Neural cell (in vitro differentiated cells): ENCODE measurements around the gene ELMO1.

Source experiments
- EP300 ChIP-seq: fragments of 450-650 bp; conservative IDR thresholded peaks from 2 replicates; pipeline ENCODE4 v1.6.1; 2014; ENCODE audit warnings: antibody characterized with exemption, mild to moderate bottlenecking, moderate library complexity; ENCODE audit not compliant: poor library complexity, severe bottlenecking
- TF ChIP-seq, protein P1 (sequence below): fragments of 450-650 bp; IDR thresholded peaks from 2 replicates; pipeline ENCODE4 v1.5.1; 2014; ENCODE audit warnings: antibody characterized with exemption, mild to moderate bottlenecking, moderate library complexity; ENCODE audit not compliant: poor library complexity, severe bottlenecking

DNA sequence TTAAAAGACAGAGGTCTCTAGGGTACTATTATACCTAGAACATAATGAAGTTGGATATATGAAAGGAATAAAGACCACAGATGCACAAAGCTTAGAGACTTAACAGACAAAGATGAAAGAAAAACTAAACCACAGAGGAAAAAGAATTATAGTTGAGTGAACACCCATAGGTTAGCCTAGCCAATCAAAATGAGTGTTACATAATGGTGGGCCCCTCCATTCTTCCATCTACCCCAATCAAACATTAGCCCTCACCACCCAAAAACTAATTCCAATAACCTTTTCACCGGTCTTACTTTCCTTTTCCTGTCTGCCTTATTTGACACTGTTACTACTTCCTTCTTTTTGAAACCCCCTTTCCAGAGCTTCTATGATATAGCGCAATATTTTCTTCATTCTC, 130.1 kb downstream of the ELMO1 start:
- TF ChIP-seq, protein P1, sequence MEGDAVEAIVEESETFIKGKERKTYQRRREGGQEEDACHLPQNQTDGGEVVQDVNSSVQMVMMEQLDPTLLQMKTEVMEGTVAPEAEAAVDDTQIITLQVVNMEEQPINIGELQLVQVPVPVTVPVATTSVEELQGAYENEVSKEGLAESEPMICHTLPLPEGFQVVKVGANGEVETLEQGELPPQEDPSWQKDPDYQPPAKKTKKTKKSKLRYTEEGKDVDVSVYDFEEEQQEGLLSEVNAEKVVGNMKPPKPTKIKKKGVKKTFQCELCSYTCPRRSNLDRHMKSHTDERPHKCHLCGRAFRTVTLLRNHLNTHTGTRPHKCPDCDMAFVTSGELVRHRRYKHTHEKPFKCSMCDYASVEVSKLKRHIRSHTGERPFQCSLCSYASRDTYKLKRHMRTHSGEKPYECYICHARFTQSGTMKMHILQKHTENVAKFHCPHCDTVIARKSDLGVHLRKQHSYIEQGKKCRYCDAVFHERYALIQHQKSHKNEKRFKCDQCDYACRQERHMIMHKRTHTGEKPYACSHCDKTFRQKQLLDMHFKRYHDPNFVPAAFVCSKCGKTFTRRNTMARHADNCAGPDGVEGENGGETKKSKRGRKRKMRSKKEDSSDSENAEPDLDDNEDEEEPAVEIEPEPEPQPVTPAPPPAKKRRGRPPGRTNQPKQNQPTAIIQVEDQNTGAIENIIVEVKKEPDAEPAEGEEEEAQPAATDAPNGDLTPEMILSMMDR: no peak
- no peak for TF ChIP-seq EP300
